ENCODE measurements around the gene SLC6A1. TPM values are rescaled to one million over a fixed set of nuclear protein-coding genes. Genes with fewer than 3 reads are reported as not detected.

SLC6A1 gene
- total and polyA plus RNA-seq, 2 of the 13 experiments (the other 11 are each of a cell fraction or from before 2014, with no cell fraction given) = not detected

DNA sequence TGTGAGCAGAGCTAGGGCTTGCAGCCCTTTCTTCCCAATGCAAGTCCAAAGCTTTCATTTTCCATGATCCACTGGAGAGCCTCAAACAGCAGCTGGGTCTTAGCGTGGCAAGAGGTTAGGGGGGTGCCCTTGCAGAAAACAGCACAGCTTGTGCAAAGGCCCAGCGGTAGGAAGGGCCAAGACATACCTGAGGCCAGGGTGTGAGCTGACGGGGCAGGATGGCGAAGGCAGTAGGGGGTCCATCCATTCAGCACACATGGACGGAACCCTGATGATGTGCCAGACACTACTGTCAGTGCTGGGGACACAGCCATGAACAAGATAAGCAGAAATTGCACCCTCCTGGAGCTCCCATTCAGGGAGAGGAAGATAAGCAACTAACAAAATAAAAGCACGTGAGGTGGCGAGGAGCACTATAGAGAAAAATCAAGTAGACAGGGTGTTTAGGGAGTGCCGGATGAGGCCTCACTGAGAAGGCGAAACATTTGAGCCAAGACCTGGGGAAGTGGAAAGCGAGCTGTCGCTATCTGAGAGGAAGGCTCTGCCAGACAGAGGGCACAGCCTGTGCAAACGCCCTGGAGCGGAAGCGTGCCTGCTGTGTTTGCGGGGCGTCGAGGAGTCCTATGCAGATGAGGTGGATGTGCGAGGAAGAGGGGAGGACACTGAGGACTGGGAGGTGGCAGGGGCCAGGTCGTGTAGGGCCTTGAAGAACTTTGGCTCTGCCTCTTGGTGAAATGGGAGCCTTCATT, 43.4 kb downstream of the SLC6A1 start:
- no peak overlapping the region for H3K27ac ChIP-seq (ENCODE audit: extremely low read length, insufficient read depth, low read length)
- FAIRE-seq (no peak), DNase-seq (ENCODE audit: low spot score) (no peak), ATAC-seq (no peak)
- no peak overlapping the region for H2AFZ ChIP-seq (ENCODE audit: low read length)
- 57% methylated on average over 19 of the region's 19 CpGs for WGBS (ENCODE audit: low lambda C conversion rate)
- no peak overlapping the region for H3K9ac ChIP-seq (ENCODE audit: insufficient read depth, low read depth, low read length)
- H3K9me3 ChIP-seq (ENCODE audit: low read length) = no peaks in the 10 kb centered on the region
- no peak overlapping the region for H3K4me2 ChIP-seq (ENCODE audit: low read depth, low read length)
- intact Hi-C loops (cut with micrococcal nuclease; ENCODE audit: unreplicated experiment) (no loop called here), in situ Hi-C loops (cut with HindIII; ENCODE audit: extremely low pct_ligation_motif_present, low pct_unique_long_range_greater_than_20kb) (no loop called here)
- H4K20me1 ChIP-seq (ENCODE audit: insufficient read depth, low read length) = no peaks in the 10 kb centered on the region
- CTCF ChIA-PET (ENCODE audit: low intra/inter-chr PET ratio, low total read pairs) = no interaction called here
- TF ChIP-seq ZNF510 (CRISPR knock-in tag; IDR thresholded peaks at IDR 0.05; ENCODE audit: low read depth) (no peak), MAX (IDR thresholded peaks at IDR 0.05) (no peak), DMAP1 (CRISPR knock-in tag; IDR thresholded peaks at IDR 0.05) (no peak), SPEN (CRISPR knock-in tag; IDR thresholded peaks at IDR 0.05; ENCODE audit: low read depth) (no peak), NR2C2 (CRISPR knock-in tag; IDR thresholded peaks at IDR 0.05; ENCODE audit: borderline replicate concordance) (no peak), ZBTB7A (CRISPR knock-in tag; IDR thresholded peaks at IDR 0.05) (no peak), TBX2 (CRISPR knock-in tag; IDR thresholded peaks at IDR 0.05; ENCODE audit: borderline replicate concordance) (no peak), ISL2 (CRISPR knock-in tag; IDR thresholded peaks at IDR 0.05) (no peak), PATZ1 (CRISPR knock-in tag; IDR thresholded peaks at IDR 0.05) (no peak), ZNF598 (CRISPR knock-in tag; IDR thresholded peaks at IDR 0.05; ENCODE audit: borderline replicate concordance) (no peak), EZH2 (conservative IDR thresholded peaks at IDR 0.05; ENCODE audit: low read depth, low read length) (no peak), ZBTB21 (CRISPR knock-in tag; IDR thresholded peaks at IDR 0.05) (no peak), THAP11 (CRISPR knock-in tag; IDR thresholded peaks at IDR 0.05) (no peak), MBD4 (IDR thresholded peaks at IDR 0.05; ENCODE audit: borderline replicate concordance, low read length) (no peak), ZNF317 (CRISPR knock-in tag; IDR thresholded peaks at IDR 0.05) (no peak), U2AF1 (optimal IDR thresholded peaks at IDR 0.05; ENCODE audit: low read depth, low read length) (no peak)
- TF ChIP-seq, protein P1, sequence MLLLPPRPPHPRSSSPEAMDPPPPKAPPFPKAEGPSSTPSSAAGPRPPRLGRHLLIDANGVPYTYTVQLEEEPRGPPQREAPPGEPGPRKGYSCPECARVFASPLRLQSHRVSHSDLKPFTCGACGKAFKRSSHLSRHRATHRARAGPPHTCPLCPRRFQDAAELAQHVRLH (CRISPR knock-in tag; IDR thresholded peaks at IDR 0.05; ENCODE audit: borderline replicate concordance, low read depth) = no peak
- TF ChIP-seq, protein P2, sequence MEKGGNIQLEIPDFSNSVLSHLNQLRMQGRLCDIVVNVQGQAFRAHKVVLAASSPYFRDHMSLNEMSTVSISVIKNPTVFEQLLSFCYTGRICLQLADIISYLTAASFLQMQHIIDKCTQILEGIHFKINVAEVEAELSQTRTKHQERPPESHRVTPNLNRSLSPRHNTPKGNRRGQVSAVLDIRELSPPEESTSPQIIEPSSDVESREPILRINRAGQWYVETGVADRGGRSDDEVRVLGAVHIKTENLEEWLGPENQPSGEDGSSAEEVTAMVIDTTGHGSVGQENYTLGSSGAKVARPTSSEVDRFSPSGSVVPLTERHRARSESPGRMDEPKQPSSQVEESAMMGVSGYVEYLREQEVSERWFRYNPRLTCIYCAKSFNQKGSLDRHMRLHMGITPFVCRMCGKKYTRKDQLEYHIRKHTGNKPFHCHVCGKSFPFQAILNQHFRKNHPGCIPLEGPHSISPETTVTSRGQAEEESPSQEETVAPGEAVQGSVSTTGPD (CRISPR knock-in tag; IDR thresholded peaks at IDR 0.05) = no peak
- H3K27me3 ChIP-seq (ENCODE audit: control insufficient read depth in 1 of 2, insufficient read depth in 2 of 2, low read length in 2 of 2) = peaks cover 0 to 22% of the 10 kb centered on the region in 2 experiments; a peak in 2 of 5 replicates
- H3K79me2 ChIP-seq (ENCODE audit: insufficient read depth, low read length) = no peaks in the 10 kb centered on the region
- H3K36me3 ChIP-seq (replicated peaks in 1 of 2; ENCODE audit: control insufficient read depth in 1 of 2, insufficient read depth in 2 of 2, low read length in 2 of 2) = no peaks in the 10 kb centered on the region
- POLR2A ChIA-PET = no interaction called here
- no peaks in the 10 kb centered on the region for H3K4me1 ChIP-seq (ENCODE audit: insufficient read depth, low read length)
- BruUV-seq (replicated peaks) = no TSS peak
- H3K4me3 ChIP-seq (replicated peaks in 1 of 3; ENCODE audit: insufficient read depth in 1 of 3, low read depth in 2 of 3, low read length in 3 of 3) = no peak overlapping the region

All from HepG2 (cell line).